ENCODE data around the gene JAKMIP3. TPM values are rescaled to one million over a fixed set of nuclear protein-coding genes. Genes with fewer than 3 reads are reported as not detected.

JAKMIP3 gene
- total RNA-seq, 4 donors from 2014 or later, result 0.42 to 1.9 (median 0.87) TPM

GRCh38 chr10:132027423-132027983 is 38.2 kb upstream of the JAKMIP3 start:
- Histone ChIP-seq H3K4me3 (no peak overlapping the region), H3K36me3 (no peaks in the 10 kb centered on the region), H3K4me1 (peaks cover 0 to 13% (median 6%) of the 10 kb centered on the region in 3 donors), H3K9me3 (no peaks in the 10 kb centered on the region), H3K27ac (no peak overlapping the region), H3K27me3 (peaks cover 85% of the 10 kb centered on the region)
- no peak for ATAC-seq
- 22 to 67% methylated on average over 1 to 3 of the region's 3 CpGs for WGBS, 2 donors (ENCODE audit: low coverage in 1 of 2)
- TF ChIP-seq POLR2AphosphoS5 (IDR thresholded peaks at IDR 0.05) (no peak), EP300 (IDR thresholded peaks at IDR 0.05) (no peak), CTCF (IDR thresholded peaks at IDR 0.05) (no peak), POLR2A (IDR thresholded peaks at IDR 0.05) (no peak)

- Histone ChIP-seq H3K36me3 (no peaks in the 10 kb centered on the region), H3K4me1 (peaks cover 0 to 3% (median under 1%) of the 10 kb centered on the region in 3 donors), H3K9me3 (no peaks in the 10 kb centered on the region), H3K27me3 (peaks cover 88% of the 10 kb centered on the region), H3K27ac (no peak overlapping the region), H3K4me3 (no peak overlapping the region)
- no peak for TF ChIP-seq EP300 (IDR thresholded peaks at IDR 0.05)
- no peak for TF ChIP-seq CTCF (IDR thresholded peaks at IDR 0.05)
- no peak for TF ChIP-seq POLR2A (IDR thresholded peaks at IDR 0.05)
- TF ChIP-seq POLR2AphosphoS5 (IDR thresholded peaks at IDR 0.05), result no peak
- ATAC-seq, result no peak
- WGBS, 2 donors (ENCODE audit: low coverage in 1 of 2), result 56 to 80% methylated on average over 1 to 5 of the region's 6 CpGs
Measured at GRCh38 chr10:132028706-132029105, 37.0 kb upstream of the JAKMIP3 start.

GRCh38 chr10:132030898-132031463 is 34.8 kb upstream of the JAKMIP3 start:
- no peak for ATAC-seq
- H3K27me3 ChIP-seq, result peaks cover 83% of the 10 kb centered on the region
- 73 to 74% methylated on average over 8 to 10 of the region's 12 CpGs for WGBS, 2 donors (ENCODE audit: low coverage in 1 of 2)

DNA sequence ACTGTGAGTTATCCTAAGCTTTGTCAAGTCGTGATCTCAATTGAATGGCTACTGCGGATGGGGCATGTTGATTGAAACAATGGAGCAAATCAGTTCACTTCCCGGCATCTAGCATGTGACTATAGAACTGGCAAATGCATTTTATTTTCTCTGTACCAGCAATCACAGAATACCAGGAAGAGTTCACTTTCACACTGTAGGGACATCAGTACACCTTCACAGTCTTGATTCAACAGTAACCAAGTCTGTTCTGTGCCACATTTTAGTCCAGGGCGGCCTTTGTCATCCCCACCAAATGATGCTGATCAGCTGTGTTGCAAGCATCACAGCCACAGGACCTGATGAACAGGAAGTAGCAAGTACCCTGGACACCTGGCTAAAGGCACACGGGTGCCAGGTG is 32.1 kb upstream of the JAKMIP3 start:
- 86 to 87% methylated on average over 3 to 4 of the region's 5 CpGs for WGBS, 2 donors (ENCODE audit: low coverage in 1 of 2)

More at GRCh38 chr10:132030898-132031463, 34.8 kb upstream of the JAKMIP3 start:
- TF ChIP-seq EP300 (IDR thresholded peaks at IDR 0.05), result no peak
- TF ChIP-seq CTCF (IDR thresholded peaks at IDR 0.05), result no peak
- no peak for TF ChIP-seq POLR2A (IDR thresholded peaks at IDR 0.05)
- no peak for TF ChIP-seq POLR2AphosphoS5 (IDR thresholded peaks at IDR 0.05)
- no peak overlapping the region for H3K4me3 ChIP-seq
- no peak overlapping the region for H3K27ac ChIP-seq
- H3K4me1 ChIP-seq, result peaks cover 0 to 5% (median 2%) of the 10 kb centered on the region in 3 donors
- H3K9me3 ChIP-seq, result no peaks in the 10 kb centered on the region
- no peaks in the 10 kb centered on the region for H3K36me3 ChIP-seq

More for the DNA sequence above, 32.1 kb upstream of the JAKMIP3 start:
- H3K27ac ChIP-seq, result no peak overlapping the region
- TF ChIP-seq CTCF (IDR thresholded peaks at IDR 0.05), result no peak
- H3K4me1 ChIP-seq, result peaks cover 0 to 21% (median 7%) of the 10 kb centered on the region in 3 donors
- peaks cover 83% of the 10 kb centered on the region for H3K27me3 ChIP-seq
- no peak for ATAC-seq
- no peaks in the 10 kb centered on the region for H3K9me3 ChIP-seq
- H3K4me3 ChIP-seq, result no peak overlapping the region
- H3K36me3 ChIP-seq, result no peaks in the 10 kb centered on the region
